ENCODE data around the gene CRACR2B.

The CRACR2B gene

GRCh38 chr11:831961-832528 lies 4.3 kb downstream of the CRACR2B start:
- peaks cover 6% of the 10 kb centered on the region; the same call in 1 of the 2 replicates for H3K36me3 ChIP-seq (ENCODE audit: insufficient read depth, low read depth, low read length)
- H3K4me1 ChIP-seq (ENCODE audit: insufficient read depth, low read length) = peaks cover 25% of the 10 kb centered on the region
- H3K27ac ChIP-seq (ENCODE audit: low read length) = no peak overlapping the region
- H3K27me3 ChIP-seq (ENCODE audit: insufficient read depth, low read length) = peaks cover 62% of the 10 kb centered on the region
- no peaks in the 10 kb centered on the region for H3K9me3 ChIP-seq (ENCODE audit: insufficient read depth, low read depth, low read length)
- no peak overlapping the region for H3K9ac ChIP-seq (ENCODE audit: low read depth, low read length)
- peak overlapping the region; percentile 53 for H3K4me3 ChIP-seq (ENCODE audit: low read length)

DNA sequence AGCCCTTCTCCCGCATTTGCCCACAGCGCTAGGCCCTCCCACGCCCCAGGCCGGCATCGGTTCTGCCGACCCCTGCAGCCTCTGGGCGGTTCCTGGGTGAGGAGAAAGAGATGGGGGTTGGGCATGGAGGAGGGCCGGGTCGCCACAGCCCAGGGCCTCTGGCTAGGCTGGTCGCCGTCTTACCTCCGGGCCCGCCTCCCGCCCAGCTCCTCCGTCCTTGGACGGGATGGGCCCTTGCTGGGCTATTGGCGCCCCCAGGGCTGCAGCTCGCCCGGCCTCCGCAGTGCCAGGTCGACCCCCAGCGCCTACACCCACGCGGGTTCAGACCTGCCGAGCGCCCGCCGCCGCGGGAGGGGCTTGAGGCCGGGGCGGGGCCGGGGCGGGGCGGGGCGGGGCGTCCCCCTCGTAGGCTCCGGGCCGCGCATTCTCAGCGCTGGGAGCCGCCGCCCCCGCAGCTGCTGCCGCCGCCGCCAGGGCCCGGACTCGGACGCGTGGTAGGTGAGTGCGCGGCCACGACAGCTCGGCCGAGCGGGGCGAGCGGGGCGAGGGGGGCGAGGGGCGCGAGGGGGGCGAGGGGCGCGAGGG lies 4.9 kb downstream of the CRACR2B start, which contains the start of gene CD151:
CD151 (plus strand) TSS at position 424 of the 585 bp plus-strand sequence. CDS start 3,118 bp downstream, outside the sequence.
- Histone ChIP-seq H3K4me3 (ENCODE audit: low read length) (peak within 1 kb of the TSS; percentile 69), H3K9me3 (ENCODE audit: insufficient read depth, low read depth, low read length) (no peaks in the 10 kb centered on the region)

DNA sequence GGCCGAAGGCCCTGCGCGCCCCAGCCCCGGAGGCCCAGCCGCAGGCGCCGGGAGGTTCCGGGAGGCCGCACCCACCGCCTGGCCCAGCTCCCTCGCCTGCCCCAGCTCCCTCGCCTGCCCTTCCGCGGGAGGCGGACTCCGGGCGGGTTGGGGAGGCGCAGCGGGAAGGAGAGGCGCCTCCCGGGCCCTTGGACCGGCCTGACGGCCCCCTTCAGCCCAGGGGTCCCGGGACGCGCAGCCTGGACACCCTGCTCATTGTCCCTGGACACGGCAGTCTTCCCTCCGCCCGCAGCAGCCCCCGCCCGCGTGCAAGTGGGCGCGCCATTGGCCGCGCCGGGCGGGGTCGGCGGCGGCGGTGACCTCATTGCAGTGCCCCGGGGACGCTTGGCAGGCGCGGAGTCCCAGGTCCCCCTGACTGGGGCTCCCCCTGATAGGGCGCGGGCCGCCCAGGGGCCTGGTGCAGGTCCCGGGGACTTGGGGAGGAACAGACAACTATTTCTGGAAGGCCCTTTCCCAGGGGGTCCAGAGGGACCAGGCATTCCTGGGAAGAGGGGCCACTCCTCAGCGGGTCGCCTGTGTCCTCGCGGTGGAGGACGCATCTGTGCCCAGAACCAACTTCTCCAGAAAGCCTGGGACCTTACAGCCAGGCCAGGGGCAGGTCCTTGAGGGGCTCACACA lies 5.5 kb downstream of the CRACR2B start:
- Histone ChIP-seq H3K27ac (ENCODE audit: low read length) (no peak overlapping the region), H3K4me1 (ENCODE audit: insufficient read depth, low read length) (peaks cover 19% of the 10 kb centered on the region), H3K27me3 (ENCODE audit: insufficient read depth, low read length) (peaks cover 51% of the 10 kb centered on the region), H3K9me3 (ENCODE audit: insufficient read depth, low read depth, low read length) (no peaks in the 10 kb centered on the region), H3K9ac (ENCODE audit: low read depth, low read length) (peak overlapping the region; percentile 74; the same call in 1 of the 2 replicates), H3K36me3 (ENCODE audit: insufficient read depth, low read depth, low read length) (peaks cover 17% of the 10 kb centered on the region; the same call in 1 of the 2 replicates), H3K4me3 (ENCODE audit: low read length) (peak overlapping the region; percentile 69)

More for the DNA sequence above, 4.9 kb downstream of the CRACR2B start, which contains the start of gene CD151:
- H3K4me1 ChIP-seq (ENCODE audit: insufficient read depth, low read length) = peaks cover 25% of the 10 kb centered on the region
- peaks cover 12% of the 10 kb centered on the region; the same call in 1 of the 2 replicates for H3K36me3 ChIP-seq (ENCODE audit: insufficient read depth, low read depth, low read length)
- H3K9ac ChIP-seq (ENCODE audit: low read depth, low read length) = peak within 1 kb of the TSS; percentile 74; the same call in 1 of the 2 replicates
- H3K27me3 ChIP-seq (ENCODE audit: insufficient read depth, low read length) = peaks cover 58% of the 10 kb centered on the region
- no peak within 1 kb of the TSS for H3K27ac ChIP-seq (ENCODE audit: low read length)

GRCh38 chr11:833849-834311 lies 6.2 kb downstream of the CRACR2B start:
- Histone ChIP-seq H3K4me1 (ENCODE audit: insufficient read depth, low read length) (peaks cover 18% of the 10 kb centered on the region), H3K27me3 (ENCODE audit: insufficient read depth, low read length) (peaks cover 45% of the 10 kb centered on the region), H3K9me3 (ENCODE audit: insufficient read depth, low read depth, low read length) (no peaks in the 10 kb centered on the region), H3K9ac (ENCODE audit: low read depth, low read length) (no peak overlapping the region), H3K27ac (ENCODE audit: low read length) (no peak overlapping the region), H3K36me3 (ENCODE audit: insufficient read depth, low read depth, low read length) (peaks cover 22% of the 10 kb centered on the region; the same call in 1 of the 2 replicates), H3K4me3 (ENCODE audit: low read length) (peak overlapping the region; percentile 69; the same call in 1 of the 2 replicates)

GRCh38 chr11:834371-835316 lies 6.9 kb downstream of the CRACR2B start:
- Histone ChIP-seq H3K4me1 (ENCODE audit: insufficient read depth, low read length) (peaks cover 16% of the 10 kb centered on the region), H3K4me3 (ENCODE audit: low read length) (no peak overlapping the region), H3K9ac (ENCODE audit: low read depth, low read length) (no peak overlapping the region), H3K36me3 (ENCODE audit: insufficient read depth, low read depth, low read length) (peaks cover 30% of the 10 kb centered on the region), H3K27me3 (ENCODE audit: insufficient read depth, low read length) (peaks cover 37% of the 10 kb centered on the region), H3K27ac (ENCODE audit: low read length) (no peak overlapping the region), H3K9me3 (ENCODE audit: insufficient read depth, low read depth, low read length) (no peaks in the 10 kb centered on the region)

DNA sequence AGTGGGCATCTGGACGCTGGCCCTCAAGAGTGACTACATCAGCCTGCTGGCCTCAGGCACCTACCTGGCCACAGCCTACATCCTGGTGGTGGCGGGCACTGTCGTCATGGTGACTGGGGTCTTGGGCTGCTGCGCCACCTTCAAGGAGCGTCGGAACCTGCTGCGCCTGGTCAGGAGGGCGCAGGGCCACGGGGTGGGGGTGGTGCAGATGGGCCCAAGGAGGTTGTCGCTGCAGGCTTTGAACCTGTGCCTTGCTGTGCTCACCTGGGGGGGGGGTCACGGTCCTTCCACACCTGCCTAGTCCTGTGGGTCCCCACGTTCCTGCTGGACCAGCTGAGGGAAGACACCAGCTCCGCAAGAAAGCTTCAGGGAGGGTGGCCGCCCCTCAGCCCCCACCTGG lies 8.6 kb downstream of the CRACR2B start:
- Histone ChIP-seq H3K27ac (ENCODE audit: low read length) (no peak overlapping the region), H3K9me3 (ENCODE audit: insufficient read depth, low read depth, low read length) (no peaks in the 10 kb centered on the region), H3K4me1 (ENCODE audit: insufficient read depth, low read length) (peaks cover 21% of the 10 kb centered on the region), H3K9ac (ENCODE audit: low read depth, low read length) (no peak overlapping the region), H3K4me3 (ENCODE audit: low read length) (no peak overlapping the region), H3K36me3 (ENCODE audit: insufficient read depth, low read depth, low read length) (peaks cover 43% of the 10 kb centered on the region), H3K27me3 (ENCODE audit: insufficient read depth, low read length) (peaks cover 21% of the 10 kb centered on the region)

GRCh38 chr11:836700-837099 lies 9.0 kb downstream of the CRACR2B start:
- Histone ChIP-seq H3K36me3 (ENCODE audit: insufficient read depth, low read depth, low read length) (peaks cover 43% of the 10 kb centered on the region), H3K27me3 (ENCODE audit: insufficient read depth, low read length) (peaks cover 17% of the 10 kb centered on the region), H3K9ac (ENCODE audit: low read depth, low read length) (no peak overlapping the region), H3K27ac (ENCODE audit: low read length) (no peak overlapping the region), H3K4me1 (ENCODE audit: insufficient read depth, low read length) (peaks cover 19% of the 10 kb centered on the region), H3K9me3 (ENCODE audit: insufficient read depth, low read depth, low read length) (no peaks in the 10 kb centered on the region), H3K4me3 (ENCODE audit: low read length) (no peak overlapping the region)

DNA sequence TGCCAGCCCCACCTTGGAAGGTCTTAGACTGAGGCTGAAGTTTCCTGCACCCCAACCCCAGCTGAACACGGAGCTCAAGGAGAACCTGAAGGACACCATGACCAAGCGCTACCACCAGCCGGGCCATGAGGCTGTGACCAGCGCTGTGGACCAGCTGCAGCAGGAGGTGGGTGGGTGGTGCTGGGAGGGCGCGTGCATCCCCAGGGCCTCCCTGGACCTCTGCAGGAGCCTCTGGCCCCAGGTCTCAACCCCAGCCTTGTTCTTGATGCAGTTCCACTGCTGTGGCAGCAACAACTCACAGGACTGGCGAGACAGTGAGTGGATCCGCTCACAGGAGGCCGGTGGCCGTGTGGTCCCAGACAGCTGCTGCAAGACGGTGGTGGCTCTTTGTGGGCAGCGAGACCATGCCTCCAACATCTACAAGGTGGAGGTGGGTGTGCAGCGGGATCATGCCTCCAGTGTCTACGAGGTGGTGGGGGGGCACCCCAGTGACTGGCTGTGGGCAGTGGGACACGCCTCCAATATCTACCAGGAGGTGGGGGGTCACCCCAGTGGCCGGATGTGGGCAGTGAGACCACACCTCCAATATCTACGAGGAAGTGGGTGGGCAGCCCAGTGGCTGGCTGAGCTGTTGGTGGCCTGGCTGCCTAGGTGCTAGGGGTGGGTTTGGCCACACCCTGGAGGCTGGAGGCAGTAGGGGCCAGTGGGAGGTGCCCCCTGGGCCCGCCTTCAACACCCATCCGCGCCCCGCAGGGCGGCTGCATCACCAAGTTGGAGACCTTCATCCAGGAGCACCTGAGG lies 9.7 kb downstream of the CRACR2B start:
- H3K27ac ChIP-seq (ENCODE audit: low read length) = no peak overlapping the region
- no peak overlapping the region for H3K9ac ChIP-seq (ENCODE audit: low read depth, low read length)
- peaks cover 43% of the 10 kb centered on the region for H3K36me3 ChIP-seq (ENCODE audit: insufficient read depth, low read depth, low read length)
- peaks cover 13% of the 10 kb centered on the region for H3K4me1 ChIP-seq (ENCODE audit: insufficient read depth, low read length)
- no peaks in the 10 kb centered on the region for H3K9me3 ChIP-seq (ENCODE audit: insufficient read depth, low read depth, low read length)
- H3K27me3 ChIP-seq (ENCODE audit: insufficient read depth, low read length) = peaks cover 10% of the 10 kb centered on the region; the same call in 1 of the 2 replicates
- no peak overlapping the region for H3K4me3 ChIP-seq (ENCODE audit: low read length)

- H3K4me1 ChIP-seq (ENCODE audit: insufficient read depth, low read length) = peaks cover 13% of the 10 kb centered on the region
- H3K9me3 ChIP-seq (ENCODE audit: insufficient read depth, low read depth, low read length) = no peaks in the 10 kb centered on the region
- H3K4me3 ChIP-seq (ENCODE audit: low read length) = no peak overlapping the region
- no peak overlapping the region for H3K27ac ChIP-seq (ENCODE audit: low read length)
- no peak overlapping the region for H3K9ac ChIP-seq (ENCODE audit: low read depth, low read length)
- peaks cover 8% of the 10 kb centered on the region; the same call in 1 of the 2 replicates for H3K27me3 ChIP-seq (ENCODE audit: insufficient read depth, low read length)
- peaks cover 43% of the 10 kb centered on the region for H3K36me3 ChIP-seq (ENCODE audit: insufficient read depth, low read depth, low read length)
Measured at GRCh38 chr11:837990-838307, 10.2 kb downstream of the CRACR2B start.

DNA sequence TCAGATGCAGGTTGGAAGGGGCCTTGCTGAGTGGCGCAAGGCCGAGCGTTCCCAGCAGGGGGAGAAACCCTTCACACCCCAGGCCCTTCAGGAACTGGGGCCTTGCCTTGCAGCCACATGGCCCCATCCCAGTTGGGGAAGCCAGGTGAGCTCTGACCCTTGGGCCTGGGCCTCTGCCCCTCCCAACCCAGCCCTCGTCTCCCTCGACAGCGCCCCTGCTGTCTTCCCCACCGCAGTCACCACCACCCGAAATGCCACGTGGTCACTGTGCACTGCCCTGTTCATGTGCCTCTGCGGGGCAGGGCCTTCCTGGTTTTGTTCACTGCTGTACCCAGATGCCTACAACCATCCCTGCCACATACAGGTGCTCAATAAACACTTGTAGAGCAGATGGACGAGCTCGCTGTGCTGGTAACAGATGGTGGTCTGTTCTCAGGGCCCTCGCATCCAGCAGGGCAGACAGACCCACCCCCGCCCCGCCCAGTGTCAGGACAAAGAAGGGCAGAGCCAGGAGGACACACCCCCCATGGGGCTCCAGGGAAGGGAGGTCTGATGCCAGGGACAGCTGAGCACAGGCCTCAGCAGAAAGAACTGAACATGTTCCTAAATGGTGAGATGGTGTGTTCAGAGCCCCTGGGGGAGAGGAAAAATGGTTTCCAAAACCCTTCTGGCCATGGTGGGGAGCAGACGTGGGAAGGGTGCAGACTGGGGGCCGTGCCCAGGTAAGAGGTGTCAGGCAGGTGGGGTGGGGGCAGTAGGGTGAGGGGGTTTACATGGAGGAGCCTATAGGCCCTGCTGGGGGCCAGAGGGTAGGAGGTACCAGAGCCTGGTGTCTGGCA lies 10.9 kb downstream of the CRACR2B start:
- Histone ChIP-seq H3K36me3 (ENCODE audit: insufficient read depth, low read depth, low read length) (peaks cover 43% of the 10 kb centered on the region), H3K9me3 (ENCODE audit: insufficient read depth, low read depth, low read length) (no peaks in the 10 kb centered on the region), H3K9ac (ENCODE audit: low read depth, low read length) (no peak overlapping the region), H3K4me3 (ENCODE audit: low read length) (no peak overlapping the region), H3K27ac (ENCODE audit: low read length) (no peak overlapping the region), H3K27me3 (ENCODE audit: insufficient read depth, low read length) (peaks cover 4% of the 10 kb centered on the region; the same call in 1 of the 2 replicates), H3K4me1 (ENCODE audit: insufficient read depth, low read length) (peaks cover 13% of the 10 kb centered on the region)

All from iPS-20b (cell line).